Stimulated activated CD8-positive, alpha-beta memory T cell treated with anti-CD3 and anti-CD28 coated beads, Interleukin-12 subunit alpha, Interleukin-12 subunit beta, amount 100 ng/mL, for 24 hours (primary cell): Measurements from ENCODE around the gene PPM1E.
"Not testable (repeated sequence)": the region's sequence is repeated elsewhere in the genome, so short reads cannot be mapped to it uniquely, and the experiment has no call there.

ENCODE experiments used
- DNase-seq: peaks from one replicate; pipeline ENCODE4 v3.0.0-alpha.2; 2020; ENCODE audit errors: extremely low read depth

Gene PPM1E

GRCh38 chr17:58779446-58779845, 23.8 kb downstream of the PPM1E start:
- no peak for DNase-seq

DNA sequence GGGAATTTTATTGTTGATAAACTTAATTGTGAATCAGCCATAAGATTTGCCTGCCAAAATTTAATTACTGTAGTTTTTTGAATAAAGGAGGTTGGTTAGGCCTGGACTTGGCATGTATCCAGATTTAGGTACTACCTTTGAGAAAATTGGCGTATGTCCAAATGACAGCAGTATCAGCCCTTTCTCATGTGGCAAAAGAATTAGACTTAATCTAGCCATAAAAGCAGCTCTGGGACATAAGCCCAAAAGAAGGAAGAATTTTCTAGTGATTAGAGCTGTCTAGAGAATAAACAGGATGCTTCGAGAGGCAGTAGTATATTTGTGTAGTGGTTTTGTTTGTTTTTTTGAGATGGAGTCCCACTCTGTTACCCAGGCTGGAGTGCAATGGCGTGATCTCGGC, 27.7 kb downstream of the PPM1E start:
- DNase-seq: no peak

DNA sequence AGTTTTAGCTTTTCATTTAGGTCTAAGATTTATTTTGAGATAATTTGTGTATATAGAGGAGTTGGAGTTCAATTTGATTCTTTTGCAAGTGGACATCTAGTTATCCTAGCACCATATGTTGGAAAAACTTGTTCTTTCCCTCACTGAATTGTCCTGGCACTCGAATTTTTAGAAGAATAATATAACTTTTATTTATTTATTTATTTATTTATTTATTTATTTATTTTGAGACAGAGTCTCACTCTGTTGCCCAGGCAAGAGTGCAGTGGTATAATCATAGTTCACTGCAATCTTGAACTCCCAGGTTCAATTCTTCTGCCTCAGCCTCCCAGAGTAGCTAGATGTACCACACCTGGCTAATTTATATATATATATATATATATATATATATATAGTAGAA, 29.4 kb downstream of the PPM1E start:
- no peak for DNase-seq

GRCh38 chr17:58786586-58787295, 31.1 kb downstream of the PPM1E start:
- DNase-seq: no peak

DNA sequence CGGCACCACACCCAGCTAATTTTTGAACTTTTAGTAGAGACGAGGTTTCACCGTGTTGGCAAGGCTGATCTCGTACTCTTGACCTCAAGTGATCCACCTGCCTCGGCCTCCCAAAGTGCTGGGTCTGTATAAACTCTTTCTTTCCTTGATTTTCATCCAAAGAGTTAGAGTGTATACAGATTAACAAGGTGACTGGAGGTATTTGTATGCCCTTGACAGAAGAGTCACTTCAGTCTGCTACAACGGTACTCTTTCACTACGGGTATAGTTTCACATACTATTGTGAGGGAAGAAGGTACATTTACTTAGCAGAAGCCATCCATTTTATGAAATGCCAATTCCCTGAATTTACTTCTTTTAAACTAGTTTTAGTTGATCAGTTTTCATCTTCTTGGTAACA, 32.5 kb downstream of the PPM1E start:
- DNase-seq: no peak

- no peak for DNase-seq
Measured at GRCh38 chr17:58789160-58789559, 33.5 kb downstream of the PPM1E start.

DNA sequence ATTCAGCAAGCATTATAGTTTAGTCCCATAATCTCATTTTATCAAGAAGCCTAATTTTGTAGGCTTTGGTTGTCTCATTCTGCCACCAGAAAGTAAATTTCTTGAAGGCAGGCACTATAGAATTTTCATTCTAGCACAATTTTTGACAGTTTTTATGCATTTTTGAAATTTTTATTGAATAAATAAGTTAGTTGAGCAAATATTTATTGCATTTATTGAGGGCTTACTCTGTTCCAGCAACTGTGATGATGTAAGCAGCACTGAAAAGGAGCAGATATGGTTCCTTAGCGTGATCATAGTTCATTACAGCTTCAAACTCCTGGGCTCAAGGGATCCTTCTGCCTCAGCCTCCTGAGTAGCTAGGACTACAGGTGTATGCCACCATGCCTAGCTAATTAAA, 34.2 kb downstream of the PPM1E start:
- no peak for DNase-seq

- not testable (repeated sequence) for DNase-seq
Measured at GRCh38 chr17:58794508-58794907, 38.9 kb downstream of the PPM1E start.

DNA sequence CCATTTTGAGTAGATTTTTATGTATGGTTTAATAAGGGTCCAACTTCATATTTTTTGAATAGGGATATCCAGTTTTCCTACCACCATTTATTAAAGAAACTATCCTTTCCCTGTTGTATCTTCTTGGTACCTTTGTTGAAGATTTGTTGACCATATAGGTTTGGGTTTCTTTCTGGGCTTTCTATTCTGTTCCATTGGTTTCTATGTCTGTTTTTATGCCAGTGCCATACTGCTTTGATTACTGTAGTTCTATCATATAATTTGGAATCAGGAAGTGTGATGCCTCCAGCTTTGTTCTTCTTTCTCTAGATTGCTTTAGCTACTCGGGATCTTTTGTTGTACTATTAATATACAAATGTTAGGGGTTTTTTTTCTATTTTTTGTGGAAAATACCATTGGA, 46.5 kb downstream of the PPM1E start:
- no peak for DNase-seq

- no peak for DNase-seq
Measured at GRCh38 chr17:58806046-58806445, 50.4 kb downstream of the PPM1E start.

DNA sequence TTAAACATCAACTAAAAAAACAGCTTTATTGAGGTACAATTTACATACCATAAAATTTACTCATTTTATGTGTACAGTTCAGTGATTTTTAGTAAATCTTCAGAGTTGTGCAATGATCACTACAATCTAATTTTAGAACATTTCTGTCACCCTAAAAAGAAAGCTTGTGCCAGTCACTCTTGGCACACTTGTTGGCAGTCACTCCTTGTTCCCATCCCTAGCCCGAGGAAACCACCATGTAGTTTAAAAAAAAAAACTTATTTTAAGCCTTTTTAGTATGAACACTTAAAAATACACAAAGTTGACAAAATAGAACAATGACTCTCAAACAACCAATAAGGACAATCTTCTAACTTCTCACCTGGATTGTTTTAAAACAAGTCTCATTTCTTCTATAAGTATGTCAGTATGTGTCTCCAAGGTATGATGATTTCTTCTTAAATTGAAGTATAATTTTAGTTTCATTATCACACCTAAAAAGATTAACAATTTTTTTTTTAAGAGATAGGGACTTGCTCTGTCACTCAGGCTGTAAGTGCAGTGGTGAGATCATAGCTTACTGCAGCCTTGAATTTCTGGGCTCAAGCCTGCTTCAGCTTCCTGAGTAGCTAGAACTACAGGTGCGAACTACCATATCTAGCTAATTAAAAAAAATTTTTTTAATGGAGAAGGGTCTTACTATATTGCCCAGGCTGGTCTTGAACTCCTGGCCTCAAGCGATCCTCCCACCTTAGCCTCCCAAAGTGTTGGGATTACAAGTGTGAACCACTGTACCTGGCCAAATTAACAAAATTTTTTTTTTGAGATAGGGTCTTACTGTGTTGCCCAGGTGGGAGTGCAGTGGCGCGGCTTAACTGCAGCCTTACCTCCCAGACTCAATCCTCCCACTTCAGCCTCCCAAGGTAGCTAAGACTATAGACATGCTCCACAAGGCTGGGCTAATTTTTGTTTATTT, 53.2 kb downstream of the PPM1E start:
- no peak for DNase-seq

DNA sequence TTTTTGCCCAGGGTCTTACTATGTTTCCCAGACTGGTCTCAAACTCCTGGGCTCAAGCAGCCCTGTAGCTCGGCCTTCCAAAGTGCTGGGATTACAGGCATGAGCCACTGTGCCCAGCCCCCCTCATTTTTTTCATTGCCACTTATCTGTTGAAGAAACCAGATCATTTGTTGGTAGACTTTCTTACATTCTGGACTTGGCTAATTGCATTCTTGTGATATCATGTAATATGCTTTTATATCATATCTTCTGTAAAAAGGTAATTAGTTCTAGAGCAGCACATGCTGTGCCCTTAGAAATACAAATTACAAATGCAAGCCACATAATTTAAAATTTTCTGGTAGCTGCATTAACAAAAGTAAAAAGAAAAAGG, 53.9 kb downstream of the PPM1E start:
- DNase-seq: no peak

- DNase-seq: no peak
Measured at GRCh38 chr17:58811290-58811689, 55.6 kb downstream of the PPM1E start.

- DNase-seq: no peak
Measured at GRCh38 chr17:58813712-58814111, 58.1 kb downstream of the PPM1E start.

DNA sequence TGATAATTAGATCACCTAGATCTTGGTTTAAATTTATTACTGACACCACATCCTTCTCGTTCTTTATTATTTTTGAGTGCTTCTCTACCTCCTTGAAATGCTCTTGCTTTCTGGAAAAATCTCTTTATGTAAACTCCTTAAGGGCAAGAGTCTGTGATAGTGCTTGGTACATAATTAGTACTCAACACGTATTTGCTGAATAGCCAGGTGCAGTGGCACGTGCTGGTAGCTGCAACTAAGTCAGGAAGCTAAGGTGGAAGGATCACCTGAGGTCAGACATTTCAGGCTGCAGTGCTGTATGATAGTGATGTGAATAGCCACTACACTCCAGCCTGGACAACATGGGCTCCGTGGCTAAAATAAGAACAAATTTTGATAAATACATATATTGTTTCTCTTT, 63.0 kb downstream of the PPM1E start:
- no peak for DNase-seq

DNA sequence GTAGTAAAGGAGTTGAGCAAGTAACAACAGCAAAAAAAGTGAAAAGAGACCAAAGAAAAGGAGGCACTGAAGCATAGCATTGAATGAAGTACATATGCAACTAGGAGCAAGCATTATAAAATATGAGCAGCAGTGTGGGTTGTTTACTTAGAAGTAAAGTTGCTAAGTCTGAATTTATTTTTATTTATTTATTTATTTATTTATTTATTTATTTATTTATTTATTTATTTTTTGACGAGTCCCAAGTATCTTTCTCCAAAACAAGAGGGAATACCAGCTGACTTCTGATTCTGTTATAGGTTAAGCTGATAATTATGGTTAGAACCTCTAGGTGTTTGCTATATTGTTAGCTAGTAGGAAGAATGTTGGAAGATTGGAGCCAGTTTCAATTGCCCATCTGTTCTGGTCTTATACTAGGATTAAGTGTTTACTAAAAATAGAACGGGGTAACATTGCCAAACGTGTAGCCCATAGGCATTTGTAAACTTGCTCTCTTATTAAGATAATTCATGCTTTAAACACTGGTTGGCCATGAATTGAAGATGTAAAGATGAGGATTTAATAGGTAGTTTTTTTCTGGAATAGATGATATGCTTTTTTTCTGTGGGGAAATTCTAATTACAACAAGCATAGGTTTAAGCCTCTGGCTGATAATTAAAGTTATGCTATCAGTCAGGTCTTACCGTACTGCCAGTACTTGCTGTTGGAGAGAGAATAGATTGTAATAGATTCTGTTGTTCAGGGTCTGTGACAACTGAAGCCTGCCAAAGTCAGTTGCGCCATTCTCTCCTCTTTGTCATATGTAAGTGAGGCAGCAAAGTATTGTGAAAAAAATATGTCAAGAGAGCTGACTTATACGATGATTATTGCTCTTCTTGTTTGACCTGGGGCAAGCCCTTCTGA, 66.7 kb downstream of the PPM1E start:
- no peak for DNase-seq

DNA sequence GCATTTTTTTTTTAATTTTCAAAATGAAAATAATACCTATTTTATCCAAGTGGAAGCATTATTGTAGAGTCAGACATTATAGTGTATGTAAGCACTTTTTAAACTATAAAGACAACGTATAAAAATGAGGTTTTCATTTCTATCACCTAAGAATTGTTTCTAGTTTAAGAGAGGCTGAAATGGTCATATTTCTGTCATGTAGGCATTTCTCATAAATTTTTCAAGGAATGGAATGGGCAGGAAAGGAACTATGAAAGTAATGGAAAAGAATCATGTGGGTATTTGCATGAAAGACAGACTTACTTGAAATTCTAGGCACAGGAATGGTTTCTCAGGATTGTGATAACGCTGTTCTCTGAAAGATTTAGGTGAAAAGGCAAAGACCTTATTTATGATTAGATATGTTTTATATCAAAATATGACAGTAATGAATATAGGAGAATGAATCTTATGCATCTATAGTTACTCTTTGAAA, 67.4 kb downstream of the PPM1E start:
- DNase-seq: no peak

GRCh38 chr17:58829172-58829637, 73.6 kb downstream of the PPM1E start:
- DNase-seq: no peak

GRCh38 chr17:58831780-58832179, 76.1 kb downstream of the PPM1E start:
- DNase-seq: no peak

DNA sequence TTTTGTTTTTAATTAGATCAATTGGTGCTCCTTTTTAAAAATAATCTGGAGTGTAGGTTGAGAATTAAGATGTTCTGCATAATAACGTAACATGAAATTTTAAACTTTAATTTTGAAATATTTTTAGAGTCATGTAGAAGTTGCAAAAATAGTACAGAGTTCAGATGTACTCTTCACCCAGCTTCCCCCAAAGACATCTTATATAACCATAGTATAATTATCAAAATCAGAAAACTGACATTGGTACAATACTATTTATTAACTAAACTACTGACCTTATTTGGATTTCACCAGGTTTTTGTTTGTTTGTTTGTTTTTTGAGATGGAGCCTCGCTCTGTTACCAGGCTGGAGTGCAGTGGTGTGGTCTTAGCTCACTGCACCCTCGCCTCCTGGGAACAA, 76.9 kb downstream of the PPM1E start:
- no peak for DNase-seq

GRCh38 chr17:58837699-58838098, 82.0 kb downstream of the PPM1E start:
- DNase-seq: no peak
